Stomach (tissue), 9 donors: ENCODE results near the gene VPS36. TPM values are rescaled to one million over a fixed set of nuclear protein-coding genes. Genes with fewer than 3 reads are reported as not detected.

Experiments used
- DNase-seq, 2 donors: peaks; one replicate each; pipeline versions ENCODE4 v3.0.0 to v3.0.0-alpha.2; 2013 to 2019
- H3K27ac ChIP-seq, 5 donors: fragments of 200-600 bp in 4 of 5; sonication (generic) in 4 of 5; one replicate each; pipeline ENCODE4 v1.5.1; 2013 to 2019; ENCODE audit warnings: mild to moderate bottlenecking in 1 of 5, moderate library complexity in 1 of 5
- H3K27me3 ChIP-seq, 3 donors: fragments of 200-600 bp; sonication (generic); one replicate each; pipeline ENCODE4 v1.5.1; 2017 to 2019; ENCODE audit warnings: mixed run types in 1 of 3
- H3K36me3 ChIP-seq, 4 donors: fragments of 200-600 bp; sonication (generic); 1 replicate in 3 of 4; 2 replicates in 1 of 4; pipeline ENCODE4 v1.5.1; 2016 to 2019
- H3K4me1 ChIP-seq, 4 donors: fragments of 200-600 bp; sonication (generic); one replicate each; pipeline ENCODE4 v1.5.1; 2016 to 2019
- H3K4me3 ChIP-seq, 4 donors: fragments of 200-600 bp; sonication (generic) in 3 of 4; one replicate each; pipeline ENCODE4 v1.5.1; 2016 to 2019; ENCODE audit warnings: mild to moderate bottlenecking in 1 of 4
- H3K9me3 ChIP-seq, 4 donors: fragments of 200-600 bp; sonication (generic); one replicate each; pipeline ENCODE4 v1.5.1; 2016 to 2019
- EP300 ChIP-seq: sonication (generic); formaldehyde crosslinking; IDR thresholded peaks from one replicate; pipeline ENCODE4 v1.6.1; 2017; ENCODE audit warnings: antibody characterized with exemption
- POLR2A ChIP-seq, 4 donors: fragments of 450-650 bp; IDR thresholded peaks; one replicate each; pipeline ENCODE4 v1.6.1; 2016; ENCODE audit warnings: antibody characterized with exemption in 4 of 4, control low read depth in 2 of 4, mild to moderate bottlenecking in 1 of 4, moderate library complexity in 1 of 4
- POLR2AphosphoS5 ChIP-seq, 3 donors: sonication (generic); formaldehyde crosslinking; IDR thresholded peaks; one replicate each; pipeline ENCODE4 v1.6.1; 2016; ENCODE audit warnings: antibody characterized with exemption in 3 of 3
- WGBS, 5 donors: extraction: QIAGEN DNeasy Blood & Tissue Kit in 3 of 5; methylation state at CpG; one replicate each; pipeline versions ENCODE4 v1.1.5 to v1.1.7; 2013 to 2018; 5-methylcytosine and 5-hydroxymethylcytosine counted together
- intact Hi-C: fragments of 100-400 bp; cut with DNase I; formaldehyde crosslinking; loops from one replicate; pipeline ENCODE4 v1.15.1; 2023; ENCODE audit warnings: low total_unique reads
- polyA plus RNA-seq, 3 donors: library from polyadenylated mRNA; stranded (reverse); fragments of 200-250 nt; gene quantifications; one replicate each; pipeline ENCODE4 v1.2.3, GENCODE V29; 2013
- total RNA-seq, 5 donors: library from RNA; depleted of rRNA; stranded (reverse); fragments of >200 nt; gene quantifications; one replicate each; pipeline versions ENCODE4 v1.1.0 to v1.2.3, GENCODE V29; 2014 to 2016
- TF ChIP-seq, protein P1 (sequence below), 7 experiments: fragments of 450-650 bp in 4 of 7; fragments of 200-600 bp in 3 of 7; sonication (generic) in 3 of 7; IDR thresholded peaks; one replicate each; pipeline ENCODE4 v1.5.1; 2016 to 2019; ENCODE audit warnings: antibody characterized with exemption in 7 of 7, control low read depth in 2 of 7, mild to moderate bottlenecking in 1 of 7
- donor health status: healthy with polysubstance abuse.
- donor health status: Bipolar disorder and iron deficiency.
- donor health status: healthy.

VPS36 gene
- total and polyA plus RNA-seq, 8 donors = 15.8 to 323 (median 38.7) TPM

- H3K27me3 ChIP-seq = no peaks in the 10 kb centered on the region
- peak within 1 kb of the TSS; percentile 88 to 97 (median 90) for H3K27ac ChIP-seq
- intact Hi-C loops = no loop called here
- DNase-seq = peak; percentile 94 to 98
- TF ChIP-seq POLR2AphosphoS5 (IDR thresholded peaks at IDR 0.05) (peak; percentile 5 to 77 (median 74)), EP300 (no peak), POLR2A (IDR thresholded peaks at IDR 0.05) (peak in 1 of 4 donors; percentile 71)
- TF ChIP-seq, protein P1, sequence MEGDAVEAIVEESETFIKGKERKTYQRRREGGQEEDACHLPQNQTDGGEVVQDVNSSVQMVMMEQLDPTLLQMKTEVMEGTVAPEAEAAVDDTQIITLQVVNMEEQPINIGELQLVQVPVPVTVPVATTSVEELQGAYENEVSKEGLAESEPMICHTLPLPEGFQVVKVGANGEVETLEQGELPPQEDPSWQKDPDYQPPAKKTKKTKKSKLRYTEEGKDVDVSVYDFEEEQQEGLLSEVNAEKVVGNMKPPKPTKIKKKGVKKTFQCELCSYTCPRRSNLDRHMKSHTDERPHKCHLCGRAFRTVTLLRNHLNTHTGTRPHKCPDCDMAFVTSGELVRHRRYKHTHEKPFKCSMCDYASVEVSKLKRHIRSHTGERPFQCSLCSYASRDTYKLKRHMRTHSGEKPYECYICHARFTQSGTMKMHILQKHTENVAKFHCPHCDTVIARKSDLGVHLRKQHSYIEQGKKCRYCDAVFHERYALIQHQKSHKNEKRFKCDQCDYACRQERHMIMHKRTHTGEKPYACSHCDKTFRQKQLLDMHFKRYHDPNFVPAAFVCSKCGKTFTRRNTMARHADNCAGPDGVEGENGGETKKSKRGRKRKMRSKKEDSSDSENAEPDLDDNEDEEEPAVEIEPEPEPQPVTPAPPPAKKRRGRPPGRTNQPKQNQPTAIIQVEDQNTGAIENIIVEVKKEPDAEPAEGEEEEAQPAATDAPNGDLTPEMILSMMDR (IDR thresholded peaks at IDR 0.05) = no peak
- WGBS, 5 donors = 0 to 1% (median 0%) methylated on average over 37 to 55 of the region's 56 CpGs
- H3K36me3 ChIP-seq = peaks cover 0 to 7% (median 0%) of the 10 kb centered on the region in 4 donors
- H3K4me1 ChIP-seq = peaks cover 13 to 46% (median 23%) of the 10 kb centered on the region in 4 donors
- peak within 1 kb of the TSS; percentile 71 to 96 (median 81) for H3K4me3 ChIP-seq
- no peaks in the 10 kb centered on the region for H3K9me3 ChIP-seq
These were observed 4.6 kb upstream of the VPS36 start, which contains the start of gene CKAP2 for GRCh38 chr13:52454820-52455676. Gene CKAP2, plus strand, starts transcription at chr13:52455478. Its CDS starts 79 bp downstream, at chr13:52455557.

DNA sequence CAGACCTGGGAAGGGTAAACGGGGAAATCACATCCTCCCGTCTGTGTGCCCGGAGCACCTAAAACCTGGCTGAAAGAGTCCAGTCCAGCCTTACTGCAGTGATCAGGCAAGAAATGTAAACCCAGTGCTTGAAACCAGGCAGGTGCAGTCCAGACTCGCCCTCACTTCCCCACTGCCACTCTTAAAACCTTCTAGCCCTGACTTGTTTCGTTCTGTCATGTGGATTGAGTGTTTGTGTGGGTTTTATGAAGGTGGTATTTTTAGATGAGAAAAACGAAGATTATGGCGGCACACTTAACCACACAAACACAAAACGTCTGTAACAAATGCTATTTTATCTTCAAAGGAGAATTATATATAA lies 4.0 kb upstream of the VPS36 start:
- intact Hi-C loops = no loop called here
- peaks cover 13 to 48% (median 23%) of the 10 kb centered on the region in 4 donors for H3K4me1 ChIP-seq
- WGBS, 5 donors = 1 to 16% (median 7%) methylated on average over 8 of the region's 8 CpGs
- DNase-seq = peak in 1 of 2 donors; percentile 74
- H3K9me3 ChIP-seq = no peaks in the 10 kb centered on the region
- H3K4me3 ChIP-seq = peak overlapping the region; percentile 71 to 96 (median 81)
- peaks cover 0 to 3% (median 0%) of the 10 kb centered on the region in 4 donors for H3K36me3 ChIP-seq
- H3K27ac ChIP-seq = peak overlapping the region; percentile 75 to 97 (median 89)
- TF ChIP-seq EP300 (no peak), POLR2AphosphoS5 (IDR thresholded peaks at IDR 0.05) (no peak), POLR2A (IDR thresholded peaks at IDR 0.05) (no peak)
- TF ChIP-seq, protein P1 (IDR thresholded peaks at IDR 0.05) = no peak
- no peaks in the 10 kb centered on the region for H3K27me3 ChIP-seq

DNA sequence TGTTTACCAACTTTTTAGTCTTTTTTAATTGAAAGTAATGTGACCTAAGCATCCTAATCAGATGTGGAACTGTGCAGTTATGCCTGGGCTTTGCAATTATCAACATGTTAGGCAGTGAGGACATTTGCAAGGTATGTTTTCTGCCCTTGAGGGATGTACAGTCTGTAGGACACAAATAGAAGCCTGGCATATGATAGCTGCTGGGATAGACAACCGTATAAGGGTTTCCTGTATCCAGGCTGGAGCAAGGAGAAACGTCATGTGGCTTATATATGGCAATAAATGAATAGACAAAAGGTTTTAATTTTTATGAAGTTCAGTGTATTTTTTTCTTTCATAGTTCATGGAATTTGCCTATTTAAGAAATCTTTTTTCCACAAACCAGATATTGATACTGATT lies 2.0 kb upstream of the VPS36 start:
- no peak overlapping the region for H3K4me3 ChIP-seq
- 58 to 81% (median 77%) methylated on average over 2 of the region's 2 CpGs for WGBS, 5 donors
- intact Hi-C loops = no loop called here

DNA sequence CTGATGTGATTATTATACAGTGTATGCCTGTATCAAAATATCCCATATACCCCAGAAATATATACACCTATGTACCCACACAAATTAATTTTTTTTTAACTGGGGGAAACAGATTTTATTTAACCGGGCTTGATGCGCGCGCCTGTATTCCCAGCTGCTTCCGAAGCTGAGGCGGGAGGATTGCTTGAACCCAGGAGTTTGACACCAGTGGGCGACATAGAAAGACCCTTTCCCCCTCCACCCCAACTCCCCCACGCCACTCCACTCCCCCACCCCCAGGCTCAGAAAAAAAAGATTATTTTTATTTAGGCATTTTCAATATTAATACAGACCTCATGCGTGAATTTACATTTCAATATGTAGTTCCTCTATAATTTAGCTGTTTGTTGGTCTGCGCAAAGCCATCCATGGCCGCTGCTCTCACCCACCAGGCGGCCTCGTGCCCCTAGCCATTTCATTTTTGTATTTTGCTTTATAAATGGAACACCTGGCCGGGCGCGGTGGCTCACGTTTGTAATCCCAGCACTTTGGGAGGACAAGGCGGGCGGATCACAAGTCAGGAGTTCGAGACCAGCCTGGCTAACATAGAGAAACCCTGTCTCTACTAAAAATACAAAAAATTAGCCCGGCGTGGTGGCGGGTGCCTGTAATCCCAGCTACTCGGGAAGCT lies 836 bp upstream of the VPS36 start:
- 85 to 91% (median 88%) methylated on average over 24 of the region's 24 CpGs for WGBS, 5 donors
- H3K4me1 ChIP-seq = peaks cover 28 to 61% (median 41%) of the 10 kb centered on the region in 4 donors
- H3K27ac ChIP-seq = peak overlapping the region in 2 of 5 donors; percentile 97 to 98
- no peaks in the 10 kb centered on the region for H3K27me3 ChIP-seq
- no peaks in the 10 kb centered on the region for H3K36me3 ChIP-seq
- no peak for DNase-seq
- H3K4me3 ChIP-seq = no peak overlapping the region
- intact Hi-C loops = no loop called here
- TF ChIP-seq POLR2AphosphoS5 (IDR thresholded peaks at IDR 0.05) (no peak), POLR2A (IDR thresholded peaks at IDR 0.05) (no peak), EP300 (no peak)
- TF ChIP-seq, protein P1 (IDR thresholded peaks at IDR 0.05) = no peak
- no peaks in the 10 kb centered on the region for H3K9me3 ChIP-seq

More for the DNA sequence above, 2.0 kb upstream of the VPS36 start:
- H3K36me3 ChIP-seq = no peaks in the 10 kb centered on the region
- H3K9me3 ChIP-seq = no peaks in the 10 kb centered on the region
- TF ChIP-seq POLR2AphosphoS5 (IDR thresholded peaks at IDR 0.05) = no peak
- TF ChIP-seq POLR2A (IDR thresholded peaks at IDR 0.05) = no peak
- no peak for TF ChIP-seq EP300
- TF ChIP-seq, protein P1 (IDR thresholded peaks at IDR 0.05) = no peak
- no peak for DNase-seq
- no peak overlapping the region for H3K27ac ChIP-seq
- peaks cover 29 to 59% (median 40%) of the 10 kb centered on the region in 4 donors for H3K4me1 ChIP-seq
- H3K27me3 ChIP-seq = no peaks in the 10 kb centered on the region
